ENCODE results near the gene NCF4. TPM values are rescaled to one million over a fixed set of nuclear protein-coding genes. Genes with fewer than 3 reads are reported as not detected.

The NCF4 gene
- not detected in 2 replicates for total RNA-seq

DNA sequence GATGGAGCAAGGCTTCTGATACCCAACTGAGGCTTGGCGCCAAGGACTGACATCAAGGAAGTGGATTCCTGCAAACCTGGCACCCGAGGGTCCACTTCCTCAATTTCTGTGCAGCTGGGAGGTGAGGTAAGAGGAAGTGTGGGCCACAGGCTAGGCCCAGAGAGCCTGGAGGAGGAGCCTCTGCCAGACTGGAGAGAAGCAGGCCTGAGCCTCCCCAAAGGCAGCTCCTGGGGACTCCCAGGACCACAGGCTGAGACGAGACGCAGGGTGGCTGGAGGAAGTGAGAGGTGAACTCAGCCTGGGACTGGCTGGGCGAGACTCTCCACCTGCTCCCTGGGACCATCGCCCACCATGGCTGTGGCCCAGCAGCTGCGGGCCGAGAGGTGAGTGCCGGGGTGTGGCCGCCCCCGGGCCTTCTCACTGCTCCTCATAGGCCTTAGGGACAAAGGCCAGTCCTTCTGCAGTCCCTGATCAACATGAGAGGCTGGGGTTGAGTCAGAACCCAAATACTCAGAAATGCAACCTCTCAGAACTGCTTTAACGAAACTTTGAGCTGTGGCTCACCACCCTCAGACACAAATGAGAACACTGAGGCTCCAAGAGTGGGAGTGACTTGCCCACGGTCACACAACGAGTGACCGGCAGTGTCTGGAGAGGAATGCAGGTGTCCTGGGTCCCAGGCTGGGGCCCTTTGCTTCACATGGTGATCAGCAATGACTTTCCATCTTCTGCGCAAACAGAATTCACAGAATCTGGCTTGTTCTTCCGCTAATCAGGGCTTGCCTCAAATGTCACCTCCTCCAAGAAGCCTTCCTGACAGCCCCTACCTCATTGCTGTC is at the start of gene NCF4:
TSS of gene NCF4 (plus strand) at position 186 of the 839 bp plus-strand sequence. CDS start at position 352, 166 bp downstream.

DNA sequence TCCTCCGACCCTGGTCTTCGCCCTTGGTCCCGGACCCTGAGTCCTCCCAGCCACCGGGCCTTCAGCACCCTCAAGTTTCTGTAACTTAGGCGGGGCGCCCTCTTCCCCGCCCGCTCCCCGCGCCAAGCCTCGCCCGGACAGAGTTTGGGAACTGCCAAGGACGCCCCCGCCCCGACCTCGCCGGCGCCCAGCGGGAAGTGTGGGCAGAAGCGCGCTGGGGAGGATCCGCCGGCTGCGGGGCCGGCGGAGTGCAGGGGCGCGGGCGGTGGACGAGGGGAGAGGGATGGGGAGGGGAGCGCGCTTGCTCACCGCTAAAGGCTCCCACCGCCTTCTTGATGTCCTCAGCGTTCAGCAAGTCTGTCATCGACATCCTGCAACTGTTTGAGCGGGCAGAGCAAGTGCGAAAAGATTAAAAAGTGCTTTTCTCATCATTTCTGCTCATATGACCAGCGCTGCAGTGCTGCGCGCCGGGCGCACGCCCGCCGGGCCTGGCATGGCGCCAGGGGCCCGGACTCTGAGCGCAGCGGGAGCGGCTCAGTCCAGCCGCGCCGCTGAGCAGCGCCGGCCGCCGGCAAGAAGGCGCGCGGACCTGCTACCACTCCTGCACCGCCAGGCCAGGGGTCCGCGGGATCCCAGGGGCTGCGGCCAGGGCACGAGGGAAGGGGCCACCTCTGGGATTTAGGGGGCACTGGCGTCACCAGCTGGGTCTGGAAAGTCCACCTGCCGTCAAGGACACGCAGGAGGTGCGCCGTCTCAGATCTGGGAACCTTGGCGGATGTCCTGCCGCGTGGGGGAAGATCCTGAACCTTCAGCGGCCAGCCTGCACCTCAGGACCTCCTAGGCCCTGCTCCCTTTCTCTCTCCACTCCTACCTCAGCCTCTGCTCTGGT is 43.9 kb upstream of the NCF4 start, which contains the start of gene PVALB:
TSS of gene PVALB (minus strand) at position 400 of the 889 bp plus-strand sequence. CDS start at position 370, 30 bp downstream.

DNA sequence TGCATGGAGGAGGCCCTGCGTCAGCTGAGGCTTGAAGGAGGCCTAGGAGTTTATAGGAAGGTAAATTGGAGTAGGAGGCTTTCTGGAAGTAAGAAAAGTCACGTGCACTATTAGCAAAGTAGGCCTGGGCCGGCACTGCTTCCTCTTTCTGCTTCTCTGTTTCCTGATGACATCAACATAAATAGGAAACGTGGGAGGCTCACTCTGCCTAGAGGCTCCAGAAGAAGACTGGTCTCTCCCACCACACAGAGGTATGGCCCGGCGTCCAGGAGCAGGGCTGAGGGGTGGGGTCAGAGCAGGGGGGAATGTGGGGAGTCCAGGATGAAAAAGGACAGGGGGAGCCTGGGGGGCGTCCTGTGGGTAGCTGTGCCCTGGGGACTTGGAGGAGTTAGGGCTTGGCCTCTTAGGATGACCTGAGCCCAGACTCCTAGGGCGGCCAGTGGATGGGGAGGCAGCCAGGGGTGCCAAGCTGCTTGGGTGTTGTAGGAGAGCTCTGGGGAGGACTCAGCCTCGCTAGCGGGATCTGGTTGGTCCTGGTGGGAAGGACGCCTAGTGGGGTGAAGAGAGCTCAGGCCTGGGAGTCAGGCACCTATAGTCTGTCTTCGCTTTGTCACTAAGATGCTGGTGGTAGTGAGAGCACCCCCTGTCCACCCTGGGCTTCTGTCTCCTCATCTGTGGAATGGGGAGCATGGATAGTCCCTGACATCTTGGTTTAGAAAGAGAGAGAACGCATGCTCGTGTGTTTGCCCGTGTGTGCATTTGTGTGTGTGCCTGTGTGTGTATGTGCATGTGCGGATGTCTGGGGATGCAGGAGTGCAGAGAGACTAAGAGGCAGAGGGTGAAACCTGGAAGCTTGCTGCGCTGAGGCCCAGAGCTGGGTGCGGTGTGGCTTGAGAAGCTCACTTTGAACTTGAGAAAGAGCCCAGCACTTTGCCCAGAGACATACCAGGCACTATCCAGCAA is 52.9 kb downstream of the NCF4 start, which contains the start of gene CSF2RB:
TSS of gene CSF2RB (plus strand) at position 202 of the 963 bp plus-strand sequence. CDS start 8,580 bp downstream, outside the sequence.

Other genes with a start within 250 kb of the NCF4 start
- gene CACNG2, start 157.3 kb upstream of the NCF4 start, total RNA-seq: not detected in 2 replicates
- 10.6 and 21.6 TPM in 2 replicates for gene IFT27, start 84.9 kb upstream of the NCF4 start, total RNA-seq
- not detected in 2 replicates for gene PVALB, start 44.0 kb upstream of the NCF4 start, total RNA-seq
- gene CSF2RB, start 52.6 kb downstream of the NCF4 start, total RNA-seq: not detected in 2 replicates
- 45.5 and 101 TPM in 2 replicates for gene TST, start 158.4 kb downstream of the NCF4 start, total RNA-seq
- 227 and 267 TPM in 2 replicates for gene MPST, start 158.7 kb downstream of the NCF4 start, total RNA-seq
- 34.7 and 35.8 TPM in 2 replicates for gene KCTD17, start 190.7 kb downstream of the NCF4 start, total RNA-seq
- not detected in 2 replicates for gene TMPRSS6, start 248.7 kb downstream of the NCF4 start, total RNA-seq

Data from mesangial cell (primary cell).